ENCODE results near the gene USP9X.

Gene USP9X

GRCh38 chrX:41275661-41276609 is 190.7 kb downstream of the USP9X start (continued):
- TF ChIP-seq PRDM4 (tag by site-specific recombination; IDR thresholded peaks at IDR 0.05), result no peak
- TF ChIP-seq ATF2 (tag by site-specific recombination; IDR thresholded peaks at IDR 0.05; ENCODE audit: low read depth), result no peak
- TF ChIP-seq ZNF843 (tag by site-specific recombination; IDR thresholded peaks at IDR 0.05), result 0 out of 2 replicates have a peak, but pooled peaks have one; percentile 45
- no peak for TF ChIP-seq AEBP2 (tag by site-specific recombination; IDR thresholded peaks at IDR 0.05; ENCODE audit: borderline replicate concordance)
- peak; percentile 74 for TF ChIP-seq ZFP69B (tag by site-specific recombination; IDR thresholded peaks at IDR 0.05)
- TF ChIP-seq HOXD13 (CRISPR knock-in tag; IDR thresholded peaks at IDR 0.05; ENCODE audit: borderline replicate concordance), result no peak
- TF ChIP-seq, protein P1, sequence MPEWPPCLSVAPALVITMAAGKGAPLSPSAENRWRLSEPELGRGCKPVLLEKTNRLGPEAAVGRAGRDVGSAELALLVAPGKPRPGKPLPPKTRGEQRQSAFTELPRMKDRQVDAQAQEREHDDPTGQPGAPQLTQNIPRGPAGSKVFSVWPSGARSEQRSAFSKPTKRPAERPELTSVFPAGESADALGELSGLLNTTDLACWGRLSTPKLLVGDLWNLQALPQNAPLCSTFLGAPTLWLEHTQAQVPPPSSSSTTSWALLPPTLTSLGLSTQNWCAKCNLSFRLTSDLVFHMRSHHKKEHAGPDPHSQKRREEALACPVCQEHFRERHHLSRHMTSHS (tag by site-specific recombination; IDR thresholded peaks at IDR 0.05), result no peak
- TF ChIP-seq ZNF558 (tag by site-specific recombination; IDR thresholded peaks at IDR 0.05), result no peak
- TF ChIP-seq ZNF623 (tag by site-specific recombination; IDR thresholded peaks at IDR 0.05), result no peak
- no peak for TF ChIP-seq ZNF426 (tag by site-specific recombination; IDR thresholded peaks at IDR 0.05)

DNA sequence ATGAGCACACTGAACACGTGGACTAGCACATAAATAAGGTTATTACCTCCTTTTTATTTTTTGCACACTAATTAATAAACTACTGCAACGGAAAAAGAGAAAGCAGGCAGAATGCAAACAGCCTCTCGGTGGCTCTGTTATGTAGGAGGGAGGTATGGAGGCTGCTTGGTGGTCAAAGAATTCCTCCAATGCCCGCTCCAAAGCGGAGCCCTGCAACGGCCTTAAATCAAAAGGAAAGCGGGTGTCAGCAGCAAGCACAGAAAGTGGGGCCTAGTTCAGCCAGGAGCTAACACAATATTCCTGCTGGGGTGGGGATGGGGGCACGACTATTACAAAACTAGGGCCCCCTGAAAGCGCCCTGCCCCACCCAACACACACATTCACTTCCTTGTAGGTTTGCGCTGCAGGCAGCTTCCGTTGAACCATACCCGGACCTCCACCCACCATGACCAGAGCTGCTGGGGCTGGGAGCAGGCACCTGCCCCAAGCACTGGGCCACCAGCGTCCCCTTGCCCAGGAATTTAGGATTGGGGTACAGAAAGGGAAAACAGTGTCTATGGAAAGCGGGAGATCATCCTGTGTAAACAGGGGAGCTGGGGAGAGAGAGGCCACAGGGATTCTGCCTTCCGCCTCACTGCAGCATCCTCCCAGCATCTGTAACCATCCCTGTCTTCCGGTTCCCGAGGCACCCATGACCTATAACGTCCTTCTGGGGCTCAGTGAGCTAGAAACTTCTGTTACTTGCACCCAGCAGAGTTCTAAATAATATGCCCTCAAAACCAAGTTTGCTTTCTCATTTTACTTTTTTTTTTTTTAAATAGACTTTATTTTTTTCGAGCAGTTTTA is 191.6 kb downstream of the USP9X start:
- POLR2A ChIA-PET, result interaction anchor here (1.2 kb wide), 1 partner anchor 57 kb away, joined by 3 read pairs; no protein-coding TSS in a partner anchor
- Histone ChIP-seq H3K4me1 (ENCODE audit: control insufficient read depth, insufficient read depth, low read length) (no peaks in the 10 kb centered on the region), H3K27ac (ENCODE audit: extremely low read depth, low read depth, low read length) (no peak overlapping the region; the same call in 1 of the 2 replicates), H3K36me3 (ENCODE audit: control insufficient read depth in 2 of 2, insufficient read depth in 1 of 2, low read length in 2 of 2) (no peaks in the 10 kb centered on the region), H3K4me3 (ENCODE audit: low read depth, low read length) (peak overlapping the region; percentile 72; the same call in 1 of the 2 replicates), H3K9me3 (ENCODE audit: control insufficient read depth, insufficient read depth, low read depth, low read length) (no peaks in the 10 kb centered on the region)
- TF ChIP-seq ZNF341 (tag by site-specific recombination; IDR thresholded peaks at IDR 0.05; ENCODE audit: low read depth) (peak; percentile 4; the same call in 1 of the 2 replicates), ZNF791 (tag by site-specific recombination; IDR thresholded peaks at IDR 0.05) (no peak), PRDM1 (tag by site-specific recombination; IDR thresholded peaks at IDR 0.05) (0 out of 2 replicates have a peak, but pooled peaks have one; percentile 5), ZNF223 (tag by site-specific recombination; IDR thresholded peaks at IDR 0.05) (0 out of 2 replicates have a peak, but pooled peaks have one; percentile 19)
- CTCF ChIA-PET, result interaction anchor here (0.6 to 1.3 kb wide), 4 partner anchors 9 to 192 kb away, joined by 3 to 4 read pairs (median 4); no protein-coding TSS in a partner anchor
